Nephron (organoid): ENCODE measurements around the gene ATP8A2.

Experiments used
- H3K27ac Mint-ChIP-seq, 3 experiments: 2 replicates each; pipeline ENCODE4 v1.8.0; 2020; ENCODE audit warnings: mixed read lengths in 3 of 3, mild to moderate bottlenecking in 2 of 3, moderate library complexity in 1 of 3
- H3K27me3 Mint-ChIP-seq: 2 replicates; pipeline ENCODE4 v1.8.0; 2021; ENCODE audit warnings: low read depth, mild to moderate bottlenecking, moderate library complexity, mixed read lengths
- H3K36me3 Mint-ChIP-seq: 2 replicates; pipeline ENCODE4 v1.8.0; 2020; ENCODE audit warnings: low read depth, mixed read lengths
- H3K4me1 Mint-ChIP-seq: 2 replicates; pipeline ENCODE4 v1.8.0; 2020; ENCODE audit warnings: mixed read lengths
- H3K4me3 Mint-ChIP-seq, 3 experiments: 2 replicates each; pipeline ENCODE4 v1.8.0; 2020; ENCODE audit warnings: mild to moderate bottlenecking in 3 of 3, mixed read lengths in 3 of 3, moderate library complexity in 2 of 3
- H3K9me3 Mint-ChIP-seq: 2 replicates; pipeline ENCODE4 v1.8.0; 2020; ENCODE audit warnings: mixed read lengths
- CTCF ChIP-seq, 3 experiments: fragments of 200-600 bp; sonication (generic); IDR thresholded peaks; one replicate each; pipeline ENCODE4 v1.5.0; 2021; ENCODE audit warnings: antibody characterized with exemption in 3 of 3; ENCODE audit not compliant: unreplicated experiment in 3 of 3

ATP8A2 gene

GRCh38 chr13:25860265-25860664 is 488.5 kb downstream of the ATP8A2 start:
- peaks cover 19% of the 10 kb centered on the region for H3K4me1 Mint-ChIP-seq
- peaks cover 3% of the 10 kb centered on the region for H3K27me3 Mint-ChIP-seq
- H3K4me3 Mint-ChIP-seq = no peak overlapping the region

DNA sequence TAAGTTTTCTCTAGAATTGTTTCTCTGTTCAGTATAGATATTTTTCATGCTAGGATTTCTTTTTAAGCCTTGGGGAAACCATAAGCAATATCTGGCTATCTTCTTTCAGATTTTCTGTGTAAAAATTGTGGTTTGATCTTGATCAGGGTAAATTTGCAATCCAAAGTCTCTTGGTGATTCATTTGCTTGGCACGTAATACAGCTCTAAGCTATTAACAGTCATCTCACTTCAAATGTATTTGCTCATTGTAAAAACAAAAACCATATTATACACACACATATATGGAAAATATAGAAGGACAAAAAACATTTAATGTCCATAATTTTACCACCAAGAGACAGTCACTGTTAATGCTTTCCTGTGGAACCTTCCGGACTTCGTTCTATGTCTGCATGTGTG is 489.1 kb downstream of the ATP8A2 start:
- Mint-ChIP-seq H3K9me3 (no peaks in the 10 kb centered on the region), H3K27me3 (peaks cover 3% of the 10 kb centered on the region), H3K27ac (no peak overlapping the region), H3K36me3 (no peaks in the 10 kb centered on the region), H3K4me3 (no peak overlapping the region), H3K4me1 (peaks cover 23% of the 10 kb centered on the region)
- no peak for TF ChIP-seq CTCF (IDR thresholded peaks at IDR 0.05; ENCODE audit: unreplicated experiment in 3 of 3)

More at GRCh38 chr13:25860265-25860664, 488.5 kb downstream of the ATP8A2 start:
- Mint-ChIP-seq H3K36me3 (no peaks in the 10 kb centered on the region), H3K27ac (no peak overlapping the region), H3K9me3 (no peaks in the 10 kb centered on the region)
- TF ChIP-seq CTCF (IDR thresholded peaks at IDR 0.05; ENCODE audit: unreplicated experiment in 3 of 3) = no peak

GRCh38 chr13:25862156-25862555 is 490.4 kb downstream of the ATP8A2 start:
- Mint-ChIP-seq H3K4me3 (no peak overlapping the region), H3K27me3 (peaks cover 3% of the 10 kb centered on the region), H3K9me3 (no peaks in the 10 kb centered on the region), H3K27ac (no peak overlapping the region), H3K36me3 (no peaks in the 10 kb centered on the region), H3K4me1 (peaks cover 29% of the 10 kb centered on the region)
- no peak for TF ChIP-seq CTCF (IDR thresholded peaks at IDR 0.05; ENCODE audit: unreplicated experiment in 3 of 3)

GRCh38 chr13:25864116-25864515 is 492.3 kb downstream of the ATP8A2 start:
- Mint-ChIP-seq H3K27me3 (peaks cover 3% of the 10 kb centered on the region), H3K36me3 (no peaks in the 10 kb centered on the region), H3K27ac (no peak overlapping the region), H3K4me3 (no peak overlapping the region), H3K4me1 (peaks cover 33% of the 10 kb centered on the region), H3K9me3 (no peaks in the 10 kb centered on the region)
- no peak for TF ChIP-seq CTCF (IDR thresholded peaks at IDR 0.05; ENCODE audit: unreplicated experiment in 3 of 3)

DNA sequence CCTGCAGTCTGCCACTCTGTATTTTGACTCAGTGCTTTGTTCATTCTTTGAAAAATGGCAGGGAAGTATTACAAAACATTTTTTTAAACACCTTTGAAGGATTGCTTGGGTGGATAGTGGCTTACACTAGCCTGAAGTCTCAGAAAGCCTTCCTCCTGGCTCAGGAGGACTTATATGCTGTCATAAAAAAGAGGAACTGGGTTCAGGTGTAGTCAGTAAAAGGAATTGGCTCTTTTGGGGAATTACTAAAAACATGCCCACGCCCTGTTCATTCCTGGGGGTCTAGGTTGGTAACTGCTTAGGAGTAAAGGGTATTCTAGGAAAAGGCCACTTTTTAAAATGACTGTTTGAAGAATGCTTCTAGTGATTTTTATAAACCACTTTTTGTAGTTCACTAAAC is 493.2 kb downstream of the ATP8A2 start:
- no peak overlapping the region for H3K4me3 Mint-ChIP-seq
- H3K36me3 Mint-ChIP-seq = no peaks in the 10 kb centered on the region
- no peaks in the 10 kb centered on the region for H3K9me3 Mint-ChIP-seq
- no peak overlapping the region for H3K27ac Mint-ChIP-seq
- TF ChIP-seq CTCF (IDR thresholded peaks at IDR 0.05; ENCODE audit: unreplicated experiment in 3 of 3) = no peak
- peaks cover 38% of the 10 kb centered on the region for H3K4me1 Mint-ChIP-seq
- peaks cover 3% of the 10 kb centered on the region for H3K27me3 Mint-ChIP-seq

DNA sequence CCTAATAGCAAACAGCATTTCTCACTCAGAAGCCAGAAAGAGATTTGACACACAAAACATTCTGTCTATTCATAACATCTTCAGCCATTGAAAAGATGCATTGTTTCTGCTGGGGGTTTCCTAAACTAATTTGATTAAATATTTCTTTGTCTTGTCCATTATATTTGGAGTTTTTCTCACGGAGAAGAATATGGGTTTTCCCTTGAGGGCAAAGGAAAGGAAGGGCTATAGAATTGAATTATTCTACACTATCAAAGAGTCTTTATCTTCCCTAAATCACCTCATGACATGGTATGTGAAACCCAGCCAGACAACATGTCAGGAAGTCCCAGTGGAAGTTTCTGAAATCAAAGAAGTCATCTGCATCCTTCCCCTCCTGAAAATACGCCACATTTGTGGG is 493.6 kb downstream of the ATP8A2 start:
- no peak for TF ChIP-seq CTCF (IDR thresholded peaks at IDR 0.05; ENCODE audit: unreplicated experiment in 3 of 3)
- Mint-ChIP-seq H3K4me1 (peaks cover 36% of the 10 kb centered on the region), H3K27me3 (peaks cover 3% of the 10 kb centered on the region), H3K9me3 (no peaks in the 10 kb centered on the region), H3K4me3 (no peak overlapping the region), H3K27ac (no peak overlapping the region), H3K36me3 (no peaks in the 10 kb centered on the region)
